H9 (cell line): ENCODE data around the gene SLC35A4. TPM values are rescaled to one million over a fixed set of nuclear protein-coding genes. Genes with fewer than 3 reads are reported as not detected.

Experiments used
- DNase-seq: peaks from one replicate; pipeline ENCODE4 v3.0.0-alpha.2; 2017
- H2AFZ ChIP-seq: one replicate; pipeline ENCODE4 v1.6.1; 2013; ENCODE audit warnings: mild to moderate bottlenecking, low read length, control low read depth, moderate library complexity
- H2AK5ac ChIP-seq: 2 replicates; pipeline ENCODE4 v1.6.1; 2013; ENCODE audit warnings: low read length, control low read depth, mixed read lengths; ENCODE audit not compliant: insufficient read length
- H2BK120ac ChIP-seq: one replicate; pipeline ENCODE4 v1.6.1; 2013; ENCODE audit warnings: low read depth, mild to moderate bottlenecking, low read length, control low read depth, inconsistent platforms; ENCODE audit not compliant: poor library complexity, severe bottlenecking
- H2BK12ac ChIP-seq: 2 replicates; pipeline ENCODE4 v1.6.1; 2013; ENCODE audit warnings: low read length, control low read depth, mixed read lengths, low read depth; ENCODE audit not compliant: insufficient read length
- H2BK15ac ChIP-seq: 2 replicates; pipeline ENCODE4 v1.6.1; 2013; ENCODE audit warnings: low read depth, low read length, control low read depth
- H2BK20ac ChIP-seq: one replicate; pipeline ENCODE4 v1.6.1; 2013; ENCODE audit warnings: low read depth, mild to moderate bottlenecking, low read length, control low read depth, inconsistent platforms; ENCODE audit not compliant: poor library complexity, severe bottlenecking
- H2BK5ac ChIP-seq: 2 replicates; pipeline ENCODE4 v1.6.1; 2013; ENCODE audit warnings: low read length, control low read depth, mixed read lengths; ENCODE audit not compliant: insufficient read length
- H3K14ac ChIP-seq: 2 replicates; pipeline ENCODE4 v1.6.1; 2013; ENCODE audit warnings: low read length, control low read depth; ENCODE audit not compliant: insufficient read depth
- H3K18ac ChIP-seq: 2 replicates; pipeline ENCODE4 v1.6.1; 2013; ENCODE audit warnings: low read depth, mild to moderate bottlenecking, mixed read lengths, low read length, control low read depth; ENCODE audit not compliant: insufficient read length
- H3K23ac ChIP-seq: 2 replicates; pipeline ENCODE4 v1.6.1; 2013; ENCODE audit warnings: low read length, control low read depth, mixed read lengths, low read depth; ENCODE audit not compliant: insufficient read length
- H3K23me2 ChIP-seq: 2 replicates; pipeline ENCODE4 v1.6.1; 2013; ENCODE audit warnings: low read depth, mild to moderate bottlenecking, mixed read lengths, low read length, control low read depth; ENCODE audit not compliant: insufficient read length, poor library complexity, severe bottlenecking
- H3K27ac ChIP-seq: 2 replicates; pipeline ENCODE4 v1.5.1; 2013; ENCODE audit warnings: low read length, control low read depth, mixed read lengths, low read depth; ENCODE audit not compliant: insufficient read length
- H3K27me3 ChIP-seq: 2 replicates; pipeline ENCODE4 v1.6.1; 2013; ENCODE audit warnings: low read length, control low read depth, inconsistent platforms; ENCODE audit not compliant: insufficient read depth
- H3K4ac ChIP-seq: 2 replicates; pipeline ENCODE4 v1.6.1; 2013; ENCODE audit warnings: low read depth, mild to moderate bottlenecking, control low read depth, inconsistent platforms, low read length, moderate library complexity
- H3K4me1 ChIP-seq: 2 replicates; pipeline ENCODE4 v1.6.1; 2013; ENCODE audit warnings: low read length, control low read depth, inconsistent platforms; ENCODE audit not compliant: insufficient read depth
- H3K4me2 ChIP-seq: 2 replicates; pipeline ENCODE4 v1.6.1; 2013; ENCODE audit warnings: low read length, control low read depth, mixed read lengths; ENCODE audit not compliant: insufficient read length, insufficient read depth
- H3K56ac ChIP-seq: 2 replicates; pipeline ENCODE4 v1.6.1; 2013; ENCODE audit warnings: low read depth, mild to moderate bottlenecking, mixed read lengths, low read length, control low read depth; ENCODE audit not compliant: insufficient read length
- H3K79me1 ChIP-seq: 2 replicates; pipeline ENCODE4 v1.6.1; 2013; ENCODE audit warnings: low read depth, mild to moderate bottlenecking, moderate library complexity, low read length, control low read depth, inconsistent platforms; ENCODE audit not compliant: insufficient read depth, poor library complexity, severe bottlenecking
- H3K79me2 ChIP-seq: 2 replicates; pipeline ENCODE4 v1.6.1; 2013; ENCODE audit warnings: low read length, control low read depth, inconsistent platforms; ENCODE audit not compliant: insufficient read depth
- H3K9ac ChIP-seq: 2 replicates; pipeline ENCODE4 v1.6.1; 2013; ENCODE audit warnings: low read length, control low read depth, mixed read lengths; ENCODE audit not compliant: insufficient read length; ENCODE audit errors: extremely low read depth
- H3K9me3 ChIP-seq: one replicate; pipeline ENCODE4 v1.6.1; 2013; ENCODE audit warnings: low read depth, low read length, inconsistent platforms; ENCODE audit not compliant: control insufficient read depth
- H3T11ph ChIP-seq: one replicate; pipeline ENCODE4 v1.6.1; 2013; ENCODE audit warnings: mild to moderate bottlenecking, low read length, control low read depth, inconsistent platforms
- H4K20me1 ChIP-seq: one replicate; pipeline ENCODE4 v1.6.1; 2013; ENCODE audit not compliant: control insufficient read depth, insufficient read length, insufficient read depth
- H4K5ac ChIP-seq: 2 replicates; pipeline ENCODE4 v1.6.1; 2013; ENCODE audit warnings: low read depth, mild to moderate bottlenecking, mixed read lengths, low read length, control low read depth; ENCODE audit not compliant: insufficient read length
- H4K8ac ChIP-seq: replicated peaks from 2 replicates; pipeline ENCODE4 v1.6.1; 2013; ENCODE audit warnings: low read length, control low read depth, mixed read lengths, low read depth; ENCODE audit not compliant: insufficient read length
- H4K91ac ChIP-seq: 2 replicates; pipeline ENCODE4 v1.6.1; 2013; ENCODE audit warnings: low read depth, mild to moderate bottlenecking, moderate library complexity, mixed read lengths, low read length, control low read depth; ENCODE audit not compliant: insufficient read length
- H3K27ac Mint-ChIP-seq, 3 experiments: 2 replicates in 2 of 3; 3 replicates in 1 of 3; pipeline ENCODE4 v1.8.0; 2020 to 2021; ENCODE audit warnings: mixed read lengths in 3 of 3, mild to moderate bottlenecking in 1 of 3, moderate library complexity in 1 of 3
- H3K27me3 Mint-ChIP-seq: 2 replicates; pipeline ENCODE4 v1.8.0; 2021; ENCODE audit warnings: low read depth, mild to moderate bottlenecking, moderate library complexity, mixed read lengths
- H3K36me3 Mint-ChIP-seq, 3 experiments: 2 replicates in 2 of 3; 3 replicates in 1 of 3; pipeline ENCODE4 v1.8.0; 2020 to 2021; ENCODE audit warnings: low read depth in 3 of 3, mixed read lengths in 3 of 3; ENCODE audit not compliant: insufficient read depth in 1 of 3
- H3K4me1 Mint-ChIP-seq, 2 experiments: 2 replicates each; pipeline ENCODE4 v1.8.0; 2020; ENCODE audit warnings: mixed read lengths in 2 of 2
- H3K4me3 Mint-ChIP-seq, 2 experiments: 2 replicates in 1 of 2; 3 replicates in 1 of 2; pipeline ENCODE4 v1.8.0; 2020 to 2021; ENCODE audit warnings: mild to moderate bottlenecking in 2 of 2, mixed read lengths in 2 of 2, moderate library complexity in 1 of 2
- H3K9me3 Mint-ChIP-seq, 2 experiments: 2 replicates in 1 of 2; 3 replicates in 1 of 2; pipeline ENCODE4 v1.8.0; 2020; ENCODE audit warnings: mild to moderate bottlenecking in 2 of 2, mixed read lengths in 2 of 2, moderate library complexity in 1 of 2
- WGBS: extraction: QIAGEN DNeasy Blood & Tissue Kit; methylation state at CpG from one replicate; pipeline ENCODE4 v1.1.7; 2013; ENCODE audit warnings: missing lambda C conversion rate, low lambda C conversion rate, mixed read lengths; ENCODE audit not compliant: insufficient read length; ENCODE audit errors: extremely low coverage; 5-methylcytosine and 5-hydroxymethylcytosine counted together
- total RNA-seq: library from RNA; stranded (reverse); gene quantifications from 2 replicates; pipeline ENCODE4 v1.2.1, GENCODE V29; 2021
- TF ChIP-seq, protein P1 (sequence below): fragments of 200-600 bp; sonication (generic); conservative IDR thresholded peaks from 3 replicates; pipeline ENCODE4 v1.8.0; 2021; ENCODE audit warnings: antibody characterized with exemption, mild to moderate bottlenecking

SLC35A4 gene
- total RNA-seq, 1 experiment from 2014 or later = 92.0 TPM

DNA sequence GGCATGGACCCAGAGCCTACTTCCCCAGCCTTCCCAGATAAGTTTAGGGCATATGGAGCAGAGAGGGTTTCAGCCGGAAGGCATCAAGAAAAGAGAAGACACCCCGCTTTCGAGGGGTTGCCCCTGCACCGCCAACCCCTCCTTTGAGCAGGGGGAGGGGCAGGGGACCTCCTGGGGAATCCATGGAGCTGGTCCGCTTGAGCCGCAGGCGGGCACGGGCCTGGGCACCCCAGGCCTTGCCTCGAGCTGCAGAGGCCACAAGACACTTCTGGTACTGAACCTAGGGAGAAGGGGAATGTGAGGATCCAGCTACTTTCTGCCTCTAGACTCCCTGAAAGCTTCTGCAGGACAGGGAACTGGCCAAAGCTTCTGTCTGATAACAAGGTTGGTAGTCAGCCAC is 6.1 kb upstream of the SLC35A4 start:
- no peak overlapping the region for H3K23ac ChIP-seq
- H4K91ac ChIP-seq = peak overlapping the region; percentile 22
- TF ChIP-seq, protein P1, sequence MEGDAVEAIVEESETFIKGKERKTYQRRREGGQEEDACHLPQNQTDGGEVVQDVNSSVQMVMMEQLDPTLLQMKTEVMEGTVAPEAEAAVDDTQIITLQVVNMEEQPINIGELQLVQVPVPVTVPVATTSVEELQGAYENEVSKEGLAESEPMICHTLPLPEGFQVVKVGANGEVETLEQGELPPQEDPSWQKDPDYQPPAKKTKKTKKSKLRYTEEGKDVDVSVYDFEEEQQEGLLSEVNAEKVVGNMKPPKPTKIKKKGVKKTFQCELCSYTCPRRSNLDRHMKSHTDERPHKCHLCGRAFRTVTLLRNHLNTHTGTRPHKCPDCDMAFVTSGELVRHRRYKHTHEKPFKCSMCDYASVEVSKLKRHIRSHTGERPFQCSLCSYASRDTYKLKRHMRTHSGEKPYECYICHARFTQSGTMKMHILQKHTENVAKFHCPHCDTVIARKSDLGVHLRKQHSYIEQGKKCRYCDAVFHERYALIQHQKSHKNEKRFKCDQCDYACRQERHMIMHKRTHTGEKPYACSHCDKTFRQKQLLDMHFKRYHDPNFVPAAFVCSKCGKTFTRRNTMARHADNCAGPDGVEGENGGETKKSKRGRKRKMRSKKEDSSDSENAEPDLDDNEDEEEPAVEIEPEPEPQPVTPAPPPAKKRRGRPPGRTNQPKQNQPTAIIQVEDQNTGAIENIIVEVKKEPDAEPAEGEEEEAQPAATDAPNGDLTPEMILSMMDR = no peak
- DNase-seq = no peak
- H3K79me2 ChIP-seq = peaks cover 6% of the 10 kb centered on the region
- no peak overlapping the region for H2BK5ac ChIP-seq
- H3K56ac ChIP-seq = no peak overlapping the region
- peaks cover 27 to 28% of the 10 kb centered on the region in 2 experiments for H3K4me1 Mint-ChIP-seq
- no peaks in the 10 kb centered on the region for H3K9me3 Mint-ChIP-seq
- peaks cover 3% of the 10 kb centered on the region for H3K79me1 ChIP-seq
- no peak overlapping the region for H3K4me2 ChIP-seq
- no peak overlapping the region for H2BK12ac ChIP-seq
- H2AFZ ChIP-seq = no peak overlapping the region
- H3K27me3 Mint-ChIP-seq = no peaks in the 10 kb centered on the region; the same call in 1 of the 2 replicates
- H3K9ac ChIP-seq = no peak overlapping the region
- H4K5ac ChIP-seq = no peak overlapping the region
- no CpG with 5 or more reads among the region's 9 CpGs for WGBS
- no peak overlapping the region for H3K18ac ChIP-seq
- no peak overlapping the region; the same call in 1 of the 2 replicates for H3K4ac ChIP-seq
- no peaks in the 10 kb centered on the region for H3K23me2 ChIP-seq
- H3K4me3 Mint-ChIP-seq = no peak overlapping the region
- H3K36me3 Mint-ChIP-seq = peaks cover 5 to 25% (median 23%) of the 10 kb centered on the region in 3 experiments; a peak in 6 of 7 replicates
- H2BK20ac ChIP-seq = no peak overlapping the region
- H3K4me1 ChIP-seq = peaks cover 4% of the 10 kb centered on the region; the same call in 1 of the 2 replicates
- H3K27ac ChIP-seq = no peak overlapping the region
- H3T11ph ChIP-seq = no peak overlapping the region
- H4K8ac ChIP-seq = no peak overlapping the region
- H4K20me1 ChIP-seq = no peaks in the 10 kb centered on the region
- no peak overlapping the region for H3K14ac ChIP-seq
- H3K27me3 ChIP-seq = no peaks in the 10 kb centered on the region
- peak overlapping the region in 2 of 3 experiments; percentile 36 to 88; a peak in 4 of 7 replicates for H3K27ac Mint-ChIP-seq
- H2BK120ac ChIP-seq = no peak overlapping the region
- H3K9me3 ChIP-seq = no peaks in the 10 kb centered on the region
- H2AK5ac ChIP-seq = no peak overlapping the region
- no peak overlapping the region for H2BK15ac ChIP-seq
